Tibial artery (tissue), 4 donors: Measurements from ENCODE around the gene THRB.

Experiments used
- DNase-seq, 2 donors: peaks; one replicate each; pipeline ENCODE4 v3.0.0-alpha.2; 2019
- H3K27ac ChIP-seq, 2 donors: fragments of 200-600 bp; sonication (generic) in 1 of 2; 1 replicate in 1 of 2; 2 replicates in 1 of 2; pipeline ENCODE4 v1.5.1; 2018 to 2019; ENCODE audit warnings: mild to moderate bottlenecking in 1 of 2
- H3K27me3 ChIP-seq, 2 donors: fragments of 200-600 bp; sonication (generic) in 1 of 2; one replicate each; pipeline versions ENCODE4 v1.5.1 to v1.6.0; 2016 to 2019
- H3K36me3 ChIP-seq, 3 donors: fragments of 200-600 bp; sonication (generic) in 2 of 3; one replicate each; pipeline ENCODE4 v1.5.1; 2016 to 2019; ENCODE audit warnings: mild to moderate bottlenecking in 2 of 3
- H3K4me1 ChIP-seq, 4 donors: fragments of 200-600 bp; sonication (generic) in 2 of 4; 1 replicate in 3 of 4; 2 replicates in 1 of 4; pipeline ENCODE4 v1.5.1; 2016 to 2019
- H3K4me3 ChIP-seq, 2 donors: fragments of 200-600 bp; sonication (generic) in 1 of 2; 1 replicate in 1 of 2; 2 replicates in 1 of 2; pipeline ENCODE4 v1.5.1; 2018 to 2019; ENCODE audit warnings: mild to moderate bottlenecking in 2 of 2
- H3K9me3 ChIP-seq, 3 donors: fragments of 200-600 bp; sonication (generic) in 1 of 3; one replicate each; pipeline ENCODE4 v1.5.1; 2016 to 2019
- intact Hi-C: fragments of 100-400 bp; cut with DNase I; formaldehyde crosslinking; loops from one replicate; pipeline ENCODE4 v1.15.0; 2023; ENCODE audit warnings: low total_unique reads
- TF ChIP-seq, protein P1 (sequence below), 2 experiments: fragments of 200-600 bp in 1 of 2; fragments of 450-650 bp in 1 of 2; IDR thresholded peaks; one replicate each; pipeline ENCODE4 v1.5.1; 2017 to 2019; ENCODE audit warnings: antibody characterized with exemption in 2 of 2, mild to moderate bottlenecking in 1 of 2, moderate library complexity in 1 of 2

Gene THRB

DNA sequence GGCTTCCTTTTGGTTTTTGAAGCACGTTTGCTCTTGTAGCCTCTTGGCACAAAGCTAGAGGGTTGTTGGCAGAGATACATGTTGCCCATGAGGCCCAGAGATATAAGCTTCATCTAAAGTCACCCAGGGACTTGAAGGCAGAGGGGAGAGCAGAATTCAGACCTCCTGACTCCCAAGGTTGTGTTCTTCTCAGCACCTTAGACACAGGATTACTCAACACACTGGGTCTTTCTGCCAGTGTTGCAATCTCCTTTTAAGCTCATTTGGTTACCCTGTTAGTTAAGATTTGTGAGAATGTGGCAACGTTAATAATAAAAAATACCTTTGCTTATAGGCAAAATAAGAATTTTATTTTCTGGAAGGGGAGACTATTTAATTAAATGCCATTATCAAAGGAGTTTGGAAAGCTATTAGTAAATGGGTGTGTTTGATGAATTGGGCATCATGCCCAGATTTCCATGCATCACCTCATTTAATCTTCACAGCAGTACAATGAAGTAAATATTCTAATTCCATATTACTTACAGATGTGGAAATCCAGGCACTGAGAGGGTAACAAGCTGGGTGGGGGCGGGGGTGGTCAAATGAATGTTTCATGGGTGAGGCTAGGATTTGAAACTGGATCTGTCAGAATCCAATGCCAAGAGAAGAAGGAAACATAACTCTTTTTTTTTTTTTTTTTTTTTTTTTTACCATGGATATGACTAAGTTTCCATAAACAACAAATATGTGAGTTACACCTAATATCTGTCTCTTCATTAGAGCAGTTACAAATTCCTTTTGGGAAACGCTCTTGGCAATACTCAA, 366.2 kb downstream of the THRB start:
- peaks cover 0 to 44% (median 12%) of the 10 kb centered on the region in 4 donors for H3K4me1 ChIP-seq
- peak overlapping the region; percentile 46 to 60 for H3K27ac ChIP-seq
- intact Hi-C loops = no loop called here
- no peak overlapping the region for H3K4me3 ChIP-seq
- peaks cover 33 to 50% (median 43%) of the 10 kb centered on the region in 3 donors for H3K36me3 ChIP-seq
- no peaks in the 10 kb centered on the region for H3K27me3 ChIP-seq
- no peak for DNase-seq
- TF ChIP-seq, protein P1, sequence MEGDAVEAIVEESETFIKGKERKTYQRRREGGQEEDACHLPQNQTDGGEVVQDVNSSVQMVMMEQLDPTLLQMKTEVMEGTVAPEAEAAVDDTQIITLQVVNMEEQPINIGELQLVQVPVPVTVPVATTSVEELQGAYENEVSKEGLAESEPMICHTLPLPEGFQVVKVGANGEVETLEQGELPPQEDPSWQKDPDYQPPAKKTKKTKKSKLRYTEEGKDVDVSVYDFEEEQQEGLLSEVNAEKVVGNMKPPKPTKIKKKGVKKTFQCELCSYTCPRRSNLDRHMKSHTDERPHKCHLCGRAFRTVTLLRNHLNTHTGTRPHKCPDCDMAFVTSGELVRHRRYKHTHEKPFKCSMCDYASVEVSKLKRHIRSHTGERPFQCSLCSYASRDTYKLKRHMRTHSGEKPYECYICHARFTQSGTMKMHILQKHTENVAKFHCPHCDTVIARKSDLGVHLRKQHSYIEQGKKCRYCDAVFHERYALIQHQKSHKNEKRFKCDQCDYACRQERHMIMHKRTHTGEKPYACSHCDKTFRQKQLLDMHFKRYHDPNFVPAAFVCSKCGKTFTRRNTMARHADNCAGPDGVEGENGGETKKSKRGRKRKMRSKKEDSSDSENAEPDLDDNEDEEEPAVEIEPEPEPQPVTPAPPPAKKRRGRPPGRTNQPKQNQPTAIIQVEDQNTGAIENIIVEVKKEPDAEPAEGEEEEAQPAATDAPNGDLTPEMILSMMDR (IDR thresholded peaks at IDR 0.05) = no peak
- no peaks in the 10 kb centered on the region for H3K9me3 ChIP-seq

DNA sequence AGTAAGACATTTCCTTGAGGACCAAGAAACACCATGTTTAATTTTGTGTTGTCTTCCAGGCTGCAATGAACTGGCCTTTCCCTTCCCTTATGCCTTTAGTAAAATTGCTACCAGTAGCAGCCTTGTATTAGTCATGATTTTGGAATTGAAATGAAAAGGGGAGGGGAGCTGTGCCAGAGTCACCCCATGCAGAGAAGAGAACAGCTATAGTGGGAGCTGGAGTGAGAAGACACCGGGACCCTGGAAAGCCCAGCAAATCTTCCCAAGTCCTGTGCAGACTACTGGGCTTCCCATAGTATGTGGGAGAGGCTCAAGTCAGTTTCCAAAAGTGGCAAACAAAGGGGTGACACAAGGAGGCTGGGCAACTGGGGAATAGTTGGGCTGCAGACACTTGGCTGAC, 371.1 kb downstream of the THRB start:
- Histone ChIP-seq H3K4me1 (peaks cover 0 to 53% (median 15%) of the 10 kb centered on the region in 4 donors), H3K36me3 (peaks cover 19 to 31% (median 24%) of the 10 kb centered on the region in 3 donors), H3K4me3 (no peak overlapping the region), H3K27ac (peak overlapping the region; percentile 32 to 69), H3K9me3 (no peaks in the 10 kb centered on the region), H3K27me3 (no peaks in the 10 kb centered on the region)
- intact Hi-C loops = no loop called here
- TF ChIP-seq, protein P1 (IDR thresholded peaks at IDR 0.05) = no peak
- DNase-seq = no peak

DNA sequence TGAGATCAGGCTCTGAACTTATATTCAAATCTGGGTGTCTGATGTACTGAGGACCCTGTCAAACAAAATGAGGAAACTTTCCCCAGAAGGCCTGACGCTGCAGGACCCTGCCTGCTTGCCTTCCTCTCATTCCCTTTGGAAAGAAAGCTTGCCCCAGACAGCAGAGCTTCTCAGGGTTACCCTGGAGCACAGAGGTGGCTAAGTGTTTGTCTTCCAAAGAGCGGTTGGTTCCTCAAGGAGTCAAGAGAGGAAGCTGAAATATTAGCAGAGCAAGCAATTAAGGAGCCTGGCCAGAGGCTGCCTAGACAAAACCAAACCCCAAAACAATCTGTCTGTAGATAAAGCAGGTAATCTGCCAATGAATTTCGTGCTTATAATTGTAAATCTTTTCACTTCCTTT, 374.2 kb downstream of the THRB start:
- peaks cover 7 to 19% (median 7%) of the 10 kb centered on the region in 3 donors for H3K36me3 ChIP-seq
- no peak for DNase-seq
- H3K4me3 ChIP-seq = no peak overlapping the region
- TF ChIP-seq, protein P1 (IDR thresholded peaks at IDR 0.05) = no peak
- H3K27me3 ChIP-seq = no peaks in the 10 kb centered on the region
- no peak overlapping the region for H3K27ac ChIP-seq
- no peaks in the 10 kb centered on the region for H3K9me3 ChIP-seq
- peaks cover 0 to 38% (median 12%) of the 10 kb centered on the region in 4 donors for H3K4me1 ChIP-seq
- intact Hi-C loops = no loop called here

DNA sequence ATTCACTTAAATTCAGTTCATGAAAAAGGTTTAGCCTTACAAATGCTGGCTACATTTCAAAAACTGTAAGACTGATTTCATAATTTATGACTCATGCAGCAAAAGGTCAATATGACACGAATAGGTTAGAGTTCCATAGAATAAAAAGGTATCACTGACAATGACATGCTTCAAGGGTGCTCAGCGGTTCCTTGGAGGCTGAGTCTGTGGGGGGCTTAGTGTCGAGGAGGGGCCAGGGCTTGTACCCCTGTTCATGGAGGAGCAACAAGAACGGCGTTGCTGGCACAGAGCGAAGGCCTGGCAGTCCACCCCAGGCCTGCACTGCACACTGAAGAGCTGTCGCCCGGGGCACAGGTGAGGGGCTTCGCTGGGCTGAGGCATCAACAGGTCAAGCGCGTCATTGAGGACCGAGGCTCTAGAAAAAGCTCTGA, 375.3 kb downstream of the THRB start:
- Histone ChIP-seq H3K27ac (no peak overlapping the region), H3K4me1 (peaks cover 0 to 28% (median 12%) of the 10 kb centered on the region in 4 donors)
- no peak for DNase-seq

DNA sequence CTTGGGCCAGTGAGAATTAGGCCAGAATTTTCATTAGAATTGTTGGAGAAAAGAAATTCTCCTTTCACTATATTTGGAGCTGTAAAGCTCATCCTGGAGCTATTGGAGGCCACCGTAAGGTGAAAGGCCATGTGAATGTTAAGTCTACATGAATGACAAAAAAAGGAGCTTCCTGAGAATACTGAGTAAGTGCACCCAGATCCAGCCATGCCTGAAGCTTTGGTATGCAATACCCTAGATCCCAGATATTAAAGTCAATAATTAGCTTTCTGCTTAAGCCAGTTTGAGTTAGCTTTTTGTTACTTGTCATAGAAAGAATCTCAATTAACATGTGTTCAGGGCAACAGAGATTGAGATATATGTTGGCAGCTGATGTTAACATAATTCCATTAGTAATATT, 377.1 kb downstream of the THRB start:
- intact Hi-C loops = no loop called here
- DNase-seq = no peak

More for the DNA sequence above, 375.3 kb downstream of the THRB start:
- Histone ChIP-seq H3K27me3 (no peaks in the 10 kb centered on the region), H3K4me3 (no peak overlapping the region), H3K36me3 (peaks cover 7 to 19% (median 7%) of the 10 kb centered on the region in 3 donors), H3K9me3 (no peaks in the 10 kb centered on the region)
- TF ChIP-seq, protein P1 (IDR thresholded peaks at IDR 0.05) = no peak
- intact Hi-C loops = no loop called here

More for the DNA sequence above, 377.1 kb downstream of the THRB start:
- Histone ChIP-seq H3K4me3 (no peak overlapping the region), H3K36me3 (peaks cover 4 to 10% (median 4%) of the 10 kb centered on the region in 3 donors), H3K4me1 (peaks cover 0 to 11% (median 5%) of the 10 kb centered on the region in 4 donors), H3K9me3 (no peaks in the 10 kb centered on the region), H3K27ac (no peak overlapping the region), H3K27me3 (no peaks in the 10 kb centered on the region)
- TF ChIP-seq, protein P1 (IDR thresholded peaks at IDR 0.05) = no peak
